ENCODE data around the gene ATRIP.

The ATRIP gene

GRCh38 chr3:48505968-48506504, 59.5 kb downstream of the ATRIP start:
- no peak for DNase-seq

GRCh38 chr3:48507256-48508061, 60.9 kb downstream of the ATRIP start:
- peak; percentile 15 for DNase-seq

GRCh38 chr3:48511551-48511950, 65.0 kb downstream of the ATRIP start:
- no peak for DNase-seq

GRCh38 chr3:48514431-48515227, 68.1 kb downstream of the ATRIP start:
- no peak for DNase-seq

Data from NCI-H345 (cell line).